ENCODE data around the gene PPP1R37.

GRCh38 chr19:45133661-45134060 is 40.7 kb downstream of the PPP1R37 start:
- TF ChIP-seq POLR2A (IDR thresholded peaks at IDR 0.05; ENCODE audit: low read depth, low read length), result no peak
- no peak for TF ChIP-seq POLR2AphosphoS5 (IDR thresholded peaks at IDR 0.05; ENCODE audit: low read depth, low read length)
- TF ChIP-seq TAF1 (IDR thresholded peaks at IDR 0.05; ENCODE audit: low read depth, low read length), result no peak
- TF ChIP-seq SPI1 (IDR thresholded peaks at IDR 0.05; ENCODE audit: low read depth, low read length), result no peak
